GM23338 (cell line): Measurements from ENCODE around the gene OTUD6A.

ENCODE experiments used
- CREB1 ChIP-seq: fragments of 250-450 bp; sonication (Bioruptor Pico); IDR thresholded peaks from 2 replicates; pipeline ENCODE4 v1.5.0; 2020; ENCODE audit warnings: low read depth, mild to moderate bottlenecking, moderate library complexity
- EZH2 ChIP-seq: fragments of 200-600 bp; sonication (generic); IDR thresholded peaks from one replicate; pipeline ENCODE4 v1.8.0; 2017; ENCODE audit warnings: antibody characterized with exemption, mild to moderate bottlenecking, low read depth; ENCODE audit not compliant: unreplicated experiment
- EZH2phosphoT487 ChIP-seq: fragments of 200-600 bp; sonication (generic); IDR thresholded peaks from one replicate; pipeline ENCODE4 v1.8.1; 2018; ENCODE audit warnings: antibody characterized with exemption; ENCODE audit not compliant: unreplicated experiment
- JUNB ChIP-seq: IDR thresholded peaks from one replicate; pipeline ENCODE4 v1.6.1; 2016; ENCODE audit warnings: antibody characterized with exemption; ENCODE audit not compliant: unreplicated experiment
- NANOG ChIP-seq: IDR thresholded peaks from 2 replicates; pipeline ENCODE4 v1.6.1; 2016; ENCODE audit warnings: antibody characterized with exemption, borderline replicate concordance
- POLR2AphosphoS5 ChIP-seq: IDR thresholded peaks from 2 replicates; pipeline ENCODE4 v1.6.1; 2016; ENCODE audit warnings: antibody characterized with exemption, low read depth
- STAT1 ChIP-seq: IDR thresholded peaks from one replicate; pipeline ENCODE4 v1.6.1; 2016; ENCODE audit warnings: antibody characterized with exemption; ENCODE audit not compliant: unreplicated experiment
- ZNF331 ChIP-seq: fragments of 250-450 bp; sonication (Bioruptor Pico); IDR thresholded peaks from 2 replicates; pipeline ENCODE4 v1.5.0; 2020; ENCODE audit warnings: low read depth, mild to moderate bottlenecking, moderate library complexity
- TF ChIP-seq, protein P1 (sequence below): IDR thresholded peaks from one replicate; pipeline ENCODE4 v1.6.1; 2018; ENCODE audit warnings: antibody characterized with exemption; ENCODE audit not compliant: unreplicated experiment
- TF ChIP-seq, protein P2 (sequence below), 2 experiments: fragments of 200-600 bp in 1 of 2; sonication (generic) in 1 of 2; conservative IDR thresholded peaks; 2 replicates each; pipeline versions ENCODE4 v1.5.1 to v1.6.1; 2016 to 2017; ENCODE audit warnings: antibody characterized with exemption in 2 of 2, low read depth in 2 of 2, mild to moderate bottlenecking in 2 of 2, moderate library complexity in 1 of 2
- TF ChIP-seq, protein P3 (sequence below): IDR thresholded peaks from 2 replicates; pipeline ENCODE4 v1.6.1; 2016; ENCODE audit warnings: antibody characterized with exemption

DNA sequence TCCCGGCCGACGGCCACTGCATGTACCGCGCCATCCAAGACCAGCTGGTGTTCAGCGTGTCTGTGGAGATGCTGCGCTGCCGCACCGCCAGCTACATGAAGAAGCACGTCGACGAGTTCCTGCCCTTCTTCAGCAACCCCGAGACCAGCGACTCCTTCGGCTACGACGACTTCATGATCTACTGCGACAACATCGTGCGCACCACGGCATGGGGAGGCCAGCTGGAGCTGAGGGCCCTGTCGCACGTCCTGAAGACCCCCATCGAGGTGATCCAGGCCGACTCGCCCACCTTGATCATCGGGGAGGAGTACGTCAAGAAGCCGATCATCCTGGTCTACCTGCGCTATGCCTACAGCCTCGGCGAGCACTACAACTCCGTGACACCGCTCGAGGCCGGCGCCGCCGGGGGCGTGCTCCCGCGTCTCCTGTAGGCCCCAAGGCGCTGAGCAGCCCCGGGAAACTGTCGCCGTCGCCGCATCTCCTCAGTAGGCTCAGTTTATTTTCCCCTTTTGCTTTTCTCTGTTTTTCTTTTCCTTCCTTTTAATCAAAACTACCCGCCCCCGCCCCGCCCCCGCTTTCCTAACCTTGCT is 799 bp downstream of the OTUD6A start:
- TF ChIP-seq, protein P1, sequence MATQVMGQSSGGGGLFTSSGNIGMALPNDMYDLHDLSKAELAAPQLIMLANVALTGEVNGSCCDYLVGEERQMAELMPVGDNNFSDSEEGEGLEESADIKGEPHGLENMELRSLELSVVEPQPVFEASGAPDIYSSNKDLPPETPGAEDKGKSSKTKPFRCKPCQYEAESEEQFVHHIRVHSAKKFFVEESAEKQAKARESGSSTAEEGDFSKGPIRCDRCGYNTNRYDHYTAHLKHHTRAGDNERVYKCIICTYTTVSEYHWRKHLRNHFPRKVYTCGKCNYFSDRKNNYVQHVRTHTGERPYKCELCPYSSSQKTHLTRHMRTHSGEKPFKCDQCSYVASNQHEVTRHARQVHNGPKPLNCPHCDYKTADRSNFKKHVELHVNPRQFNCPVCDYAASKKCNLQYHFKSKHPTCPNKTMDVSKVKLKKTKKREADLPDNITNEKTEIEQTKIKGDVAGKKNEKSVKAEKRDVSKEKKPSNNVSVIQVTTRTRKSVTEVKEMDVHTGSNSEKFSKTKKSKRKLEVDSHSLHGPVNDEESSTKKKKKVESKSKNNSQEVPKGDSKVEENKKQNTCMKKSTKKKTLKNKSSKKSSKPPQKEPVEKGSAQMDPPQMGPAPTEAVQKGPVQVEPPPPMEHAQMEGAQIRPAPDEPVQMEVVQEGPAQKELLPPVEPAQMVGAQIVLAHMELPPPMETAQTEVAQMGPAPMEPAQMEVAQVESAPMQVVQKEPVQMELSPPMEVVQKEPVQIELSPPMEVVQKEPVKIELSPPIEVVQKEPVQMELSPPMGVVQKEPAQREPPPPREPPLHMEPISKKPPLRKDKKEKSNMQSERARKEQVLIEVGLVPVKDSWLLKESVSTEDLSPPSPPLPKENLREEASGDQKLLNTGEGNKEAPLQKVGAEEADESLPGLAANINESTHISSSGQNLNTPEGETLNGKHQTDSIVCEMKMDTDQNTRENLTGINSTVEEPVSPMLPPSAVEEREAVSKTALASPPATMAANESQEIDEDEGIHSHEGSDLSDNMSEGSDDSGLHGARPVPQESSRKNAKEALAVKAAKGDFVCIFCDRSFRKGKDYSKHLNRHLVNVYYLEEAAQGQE = no peak
- TF ChIP-seq, protein P2, sequence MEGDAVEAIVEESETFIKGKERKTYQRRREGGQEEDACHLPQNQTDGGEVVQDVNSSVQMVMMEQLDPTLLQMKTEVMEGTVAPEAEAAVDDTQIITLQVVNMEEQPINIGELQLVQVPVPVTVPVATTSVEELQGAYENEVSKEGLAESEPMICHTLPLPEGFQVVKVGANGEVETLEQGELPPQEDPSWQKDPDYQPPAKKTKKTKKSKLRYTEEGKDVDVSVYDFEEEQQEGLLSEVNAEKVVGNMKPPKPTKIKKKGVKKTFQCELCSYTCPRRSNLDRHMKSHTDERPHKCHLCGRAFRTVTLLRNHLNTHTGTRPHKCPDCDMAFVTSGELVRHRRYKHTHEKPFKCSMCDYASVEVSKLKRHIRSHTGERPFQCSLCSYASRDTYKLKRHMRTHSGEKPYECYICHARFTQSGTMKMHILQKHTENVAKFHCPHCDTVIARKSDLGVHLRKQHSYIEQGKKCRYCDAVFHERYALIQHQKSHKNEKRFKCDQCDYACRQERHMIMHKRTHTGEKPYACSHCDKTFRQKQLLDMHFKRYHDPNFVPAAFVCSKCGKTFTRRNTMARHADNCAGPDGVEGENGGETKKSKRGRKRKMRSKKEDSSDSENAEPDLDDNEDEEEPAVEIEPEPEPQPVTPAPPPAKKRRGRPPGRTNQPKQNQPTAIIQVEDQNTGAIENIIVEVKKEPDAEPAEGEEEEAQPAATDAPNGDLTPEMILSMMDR (conservative IDR thresholded peaks at IDR 0.05; ENCODE audit: low read depth in 2 of 2) = no peak
- TF ChIP-seq JUNB (no peak), POLR2AphosphoS5 (no peak), CREB1 (CRISPR knock-in tag) (no peak), ZNF331 (CRISPR knock-in tag) (no peak), EZH2 (no peak), NANOG (no peak), EZH2phosphoT487 (no peak), STAT1 (no peak)
- TF ChIP-seq, protein P3, sequence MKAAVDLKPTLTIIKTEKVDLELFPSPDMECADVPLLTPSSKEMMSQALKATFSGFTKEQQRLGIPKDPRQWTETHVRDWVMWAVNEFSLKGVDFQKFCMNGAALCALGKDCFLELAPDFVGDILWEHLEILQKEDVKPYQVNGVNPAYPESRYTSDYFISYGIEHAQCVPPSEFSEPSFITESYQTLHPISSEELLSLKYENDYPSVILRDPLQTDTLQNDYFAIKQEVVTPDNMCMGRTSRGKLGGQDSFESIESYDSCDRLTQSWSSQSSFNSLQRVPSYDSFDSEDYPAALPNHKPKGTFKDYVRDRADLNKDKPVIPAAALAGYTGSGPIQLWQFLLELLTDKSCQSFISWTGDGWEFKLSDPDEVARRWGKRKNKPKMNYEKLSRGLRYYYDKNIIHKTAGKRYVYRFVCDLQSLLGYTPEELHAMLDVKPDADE = no peak
